Mesendoderm (in vitro differentiated cells): Measurements from ENCODE around the gene EEF2KMT.
"Not testable (repeated sequence)": the region's sequence is repeated elsewhere in the genome, so short reads cannot be mapped to it uniquely, and the experiment has no call there.

Experiments
- DNase-seq: peaks from one replicate; pipeline ENCODE4 v3.0.0; 2013
- H2AK5ac ChIP-seq: 2 replicates; pipeline ENCODE4 v1.6.1; 2013; ENCODE audit warnings: low read length, inconsistent platforms
- H2BK120ac ChIP-seq: 2 replicates; pipeline ENCODE4 v1.6.1; 2013; ENCODE audit warnings: low read depth, mild to moderate bottlenecking, low read length, moderate library complexity, mixed read lengths
- H2BK15ac ChIP-seq: replicated peaks from 2 replicates; pipeline ENCODE4 v1.6.1; 2013; ENCODE audit warnings: low read depth, mild to moderate bottlenecking, moderate library complexity
- H2BK5ac ChIP-seq: 2 replicates; pipeline ENCODE4 v1.6.1; 2013; ENCODE audit warnings: low read length, inconsistent platforms
- H3K18ac ChIP-seq: 2 replicates; pipeline ENCODE4 v1.6.1; 2013; ENCODE audit warnings: mild to moderate bottlenecking, low read length, mixed read lengths
- H3K23ac ChIP-seq: one replicate; pipeline ENCODE4 v1.6.1; 2013; ENCODE audit warnings: low read length
- H3K27ac ChIP-seq: 2 replicates; pipeline ENCODE4 v1.5.1; 2013; ENCODE audit warnings: low read depth, mild to moderate bottlenecking, inconsistent platforms, low read length, moderate library complexity
- H3K27me3 ChIP-seq: 2 replicates; pipeline ENCODE4 v1.6.1; 2013; ENCODE audit warnings: low read length, control low read depth, mild to moderate bottlenecking, inconsistent platforms; ENCODE audit not compliant: insufficient read depth, poor library complexity
- H3K36me3 ChIP-seq: 2 replicates; pipeline ENCODE4 v1.6.1; 2013; ENCODE audit warnings: low read length, inconsistent platforms; ENCODE audit not compliant: control insufficient read depth, insufficient read depth
- H3K4ac ChIP-seq: one replicate; pipeline ENCODE4 v1.6.1; 2013; ENCODE audit warnings: low read depth, mild to moderate bottlenecking, low read length, moderate library complexity
- H3K4me1 ChIP-seq: 2 replicates; pipeline ENCODE4 v1.6.1; 2013; ENCODE audit warnings: low read depth, low read length, inconsistent platforms; ENCODE audit not compliant: control insufficient read depth
- H3K4me2 ChIP-seq: 2 replicates; pipeline ENCODE4 v1.6.1; 2013; ENCODE audit warnings: low read length
- H3K4me3 ChIP-seq: 2 replicates; pipeline ENCODE4 v1.5.1; 2013; ENCODE audit warnings: mild to moderate bottlenecking, low read length
- H3K56ac ChIP-seq: one replicate; pipeline ENCODE4 v1.6.1; 2013; ENCODE audit warnings: low read length
- H3K79me1 ChIP-seq: 2 replicates; pipeline ENCODE4 v1.6.1; 2013; ENCODE audit warnings: low read length, inconsistent platforms
- H3K79me2 ChIP-seq: 2 replicates; pipeline ENCODE4 v1.6.1; 2013; ENCODE audit warnings: mild to moderate bottlenecking, low read length; ENCODE audit not compliant: control insufficient read depth, insufficient read depth
- H3K9ac ChIP-seq: 2 replicates; pipeline ENCODE4 v1.6.1; 2013; ENCODE audit warnings: low read length, inconsistent platforms
- H4K5ac ChIP-seq: one replicate; pipeline ENCODE4 v1.6.1; 2013; ENCODE audit warnings: low read length
- H4K8ac ChIP-seq: one replicate; pipeline ENCODE4 v1.6.1; 2013; ENCODE audit warnings: low read depth, mild to moderate bottlenecking, control low read depth, low read length, moderate library complexity
- WGBS: extraction: QIAGEN DNeasy Blood & Tissue Kit; methylation state at CpG from one replicate; pipeline ENCODE4 v1.1.7; 2013; ENCODE audit warnings: low lambda C conversion rate, missing lambda C conversion rate; ENCODE audit not compliant: insufficient coverage; ENCODE audit errors: extremely low coverage; 5-methylcytosine and 5-hydroxymethylcytosine counted together

The EEF2KMT gene

DNA sequence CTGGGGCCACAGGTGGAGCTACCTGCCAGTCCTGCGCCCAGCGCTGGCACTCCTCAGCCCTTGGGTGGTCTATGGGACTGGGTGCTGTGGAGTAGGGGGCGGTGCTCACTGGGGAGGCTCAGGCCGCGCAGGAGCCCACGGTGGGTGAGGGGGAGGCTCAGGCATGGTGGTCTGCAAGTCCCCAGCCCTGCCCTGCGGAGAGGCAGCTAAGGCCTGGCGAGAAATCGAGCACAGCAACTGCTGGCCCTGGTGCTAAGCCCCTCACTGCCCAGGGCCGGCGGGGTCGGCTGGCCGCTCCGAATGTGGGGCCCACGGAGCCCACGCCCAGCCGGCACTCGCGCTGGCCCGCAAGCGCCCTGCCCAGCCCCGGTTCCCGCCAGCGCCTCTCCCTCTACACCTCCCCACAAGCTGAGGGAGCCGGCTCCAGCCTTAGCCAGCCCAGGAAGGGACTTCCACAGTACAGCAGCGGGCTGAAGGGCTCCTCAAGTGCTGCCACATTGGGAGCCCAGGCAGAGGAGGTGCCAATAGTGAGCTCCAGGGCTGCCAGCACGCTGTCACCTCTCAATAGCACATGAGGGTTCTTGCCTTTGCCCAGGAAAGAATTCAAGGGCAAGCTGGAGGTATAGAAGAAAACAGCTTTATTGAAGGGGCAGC, 11.0 kb upstream of the EEF2KMT start:
- Histone ChIP-seq H4K5ac (no peak overlapping the region), H3K36me3 (no peaks in the 10 kb centered on the region), H3K4me1 (no peaks in the 10 kb centered on the region), H3K4me2 (no peak overlapping the region), H3K27ac (no peak overlapping the region), H2BK15ac (no peak overlapping the region), H2AK5ac (no peak overlapping the region), H3K79me1 (no peaks in the 10 kb centered on the region), H3K23ac (no peak overlapping the region), H4K8ac (no peak overlapping the region), H2BK120ac (no peak overlapping the region), H3K27me3 (no peaks in the 10 kb centered on the region), H3K9ac (no peak overlapping the region), H3K18ac (no peak overlapping the region), H2BK5ac (no peak overlapping the region), H3K4ac (no peak overlapping the region), H3K4me3 (no peak overlapping the region), H3K79me2 (no peaks in the 10 kb centered on the region), H3K56ac (no peak overlapping the region)
- DNase-seq, result no peak
- WGBS, result no CpG with 5 or more reads among the region's 27 CpGs

- H3K9ac ChIP-seq, DNase-seq, H3K4me3 ChIP-seq, H2BK120ac ChIP-seq, H3K27ac ChIP-seq, H4K8ac ChIP-seq, H3K27me3 ChIP-seq, H2AK5ac ChIP-seq, H3K4me2 ChIP-seq, H2BK5ac ChIP-seq, H3K4ac ChIP-seq, H3K23ac ChIP-seq, H3K36me3 ChIP-seq, H3K79me2 ChIP-seq, H3K79me1 ChIP-seq, H3K56ac ChIP-seq, H3K18ac ChIP-seq, H4K5ac ChIP-seq, H3K4me1 ChIP-seq, H2BK15ac ChIP-seq: not testable (repeated sequence)
- WGBS, result no CpG with 5 or more reads among the region's 5 CpGs
These were observed 7.4 kb upstream of the EEF2KMT start for GRCh38 chr16:5105039-5105438.

DNA sequence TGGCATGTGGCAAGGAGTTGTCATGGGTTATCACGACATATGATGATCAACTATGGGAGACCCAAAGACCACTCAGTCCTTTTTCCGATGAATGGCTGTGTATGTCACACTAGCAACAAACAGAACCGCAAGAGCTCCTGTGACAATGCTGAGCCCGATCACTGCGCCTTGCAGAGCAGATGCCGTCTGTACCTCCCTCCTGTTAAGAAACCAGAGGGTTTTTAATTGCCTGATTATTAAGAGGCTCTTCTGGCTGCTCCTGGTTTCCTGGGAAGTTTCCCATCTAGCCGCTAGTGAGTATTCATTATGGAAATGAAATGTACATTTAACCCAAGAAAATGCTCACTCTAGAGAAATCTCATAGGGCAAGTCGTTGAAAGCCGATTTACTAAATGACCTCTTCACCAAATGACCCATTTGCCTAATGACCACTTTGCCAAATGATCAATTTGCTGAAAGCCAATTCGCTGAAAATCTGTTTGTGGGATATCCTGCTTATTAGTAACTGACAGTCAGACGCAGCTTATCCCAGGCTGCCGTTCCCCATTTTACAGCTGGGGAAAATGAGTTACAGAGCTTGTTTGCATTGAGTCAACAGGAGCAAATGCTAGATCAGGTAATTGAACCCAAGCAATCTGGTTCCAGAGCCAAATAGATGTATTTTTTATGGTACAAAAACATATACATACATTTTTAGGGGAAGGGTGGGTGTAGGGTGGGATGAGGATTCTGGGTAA, 5.9 kb upstream of the EEF2KMT start:
- H3K4me2 ChIP-seq, H3K4me3 ChIP-seq, H3K9ac ChIP-seq, H4K5ac ChIP-seq, H2BK15ac ChIP-seq, DNase-seq, H3K79me2 ChIP-seq, H3K27me3 ChIP-seq, H3K18ac ChIP-seq, H4K8ac ChIP-seq, H3K36me3 ChIP-seq, H3K23ac ChIP-seq, H3K79me1 ChIP-seq, H2AK5ac ChIP-seq, H3K56ac ChIP-seq, H3K4me1 ChIP-seq, H3K4ac ChIP-seq, H3K27ac ChIP-seq, H2BK120ac ChIP-seq, H2BK5ac ChIP-seq: not testable (repeated sequence)
- WGBS, result no CpG with 5 or more reads among the region's 12 CpGs

DNA sequence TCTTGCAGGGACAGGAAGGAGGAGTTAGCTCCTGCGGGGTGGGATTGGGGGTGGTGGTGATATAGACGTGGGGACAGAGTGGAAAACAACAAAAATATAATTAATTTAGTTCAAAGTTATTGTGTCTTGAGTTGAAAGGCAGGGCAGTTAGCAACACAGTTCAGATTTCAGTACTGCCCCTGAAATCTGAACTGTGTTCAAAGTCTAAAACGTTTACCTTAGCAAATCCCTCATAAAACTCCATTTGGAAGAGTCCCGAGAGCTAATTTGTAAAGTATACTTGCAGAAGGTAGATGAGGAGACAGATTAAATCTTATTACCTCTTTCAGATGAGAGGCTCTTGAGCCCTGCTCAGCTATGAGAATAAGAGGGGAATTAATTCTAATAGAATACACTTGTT, 1.6 kb upstream of the EEF2KMT start:
- H3K27ac ChIP-seq, H3K4me1 ChIP-seq, H2BK15ac ChIP-seq, H2AK5ac ChIP-seq, H3K18ac ChIP-seq, H3K79me2 ChIP-seq, H3K4me2 ChIP-seq, H2BK5ac ChIP-seq, H3K9ac ChIP-seq, H3K4ac ChIP-seq, H2BK120ac ChIP-seq, H3K36me3 ChIP-seq, H3K23ac ChIP-seq, H3K27me3 ChIP-seq, H3K4me3 ChIP-seq, H4K8ac ChIP-seq, H4K5ac ChIP-seq, DNase-seq, H3K79me1 ChIP-seq, H3K56ac ChIP-seq: not testable (repeated sequence)
- no CpG with 5 or more reads among the region's 4 CpGs for WGBS

GRCh38 chr16:5098221-5099159, 895 bp upstream of the EEF2KMT start:
- Histone ChIP-seq H3K56ac (peak overlapping the region; percentile 84), H3K4me2 (peak overlapping the region; percentile 19), H3K4me3 (peak overlapping the region; percentile 24), H3K9ac (peak overlapping the region; percentile 60)
- H2BK120ac ChIP-seq, H2AK5ac ChIP-seq, H3K27me3 ChIP-seq, H3K18ac ChIP-seq, H2BK5ac ChIP-seq, H3K36me3 ChIP-seq, H3K4ac ChIP-seq, H3K79me2 ChIP-seq, H3K79me1 ChIP-seq, H4K8ac ChIP-seq, H3K27ac ChIP-seq, H3K23ac ChIP-seq, H4K5ac ChIP-seq, H2BK15ac ChIP-seq, H3K4me1 ChIP-seq: not testable (repeated sequence)
- WGBS, result no CpG with 5 or more reads among the region's 67 CpGs
- peak; percentile 94 for DNase-seq
